HG03139 (cell line): Measurements from ENCODE around the gene GZMM.

Experiments used
- ATAC-seq: cut with Tn5 transposase; IDR thresholded peaks from one replicate; pipeline ENCODE4 v1.9.1; 2021; ENCODE audit not compliant: unreplicated experiment

Gene GZMM

GRCh38 chr19:533364-534058 lies 10.3 kb upstream of the GZMM start:
- no peak for ATAC-seq

- ATAC-seq = no peak
Measured at GRCh38 chr19:534088-534487, 9.8 kb upstream of the GZMM start.

GRCh38 chr19:535017-535835 lies 8.6 kb upstream of the GZMM start:
- no peak for ATAC-seq

- no peak for ATAC-seq
Measured at GRCh38 chr19:536031-536880, 7.6 kb upstream of the GZMM start.

GRCh38 chr19:536881-537404 lies 6.9 kb upstream of the GZMM start:
- ATAC-seq = no peak

GRCh38 chr19:538641-539428 lies 5.0 kb upstream of the GZMM start:
- ATAC-seq = no peak

GRCh38 chr19:539429-540030 lies 4.3 kb upstream of the GZMM start:
- ATAC-seq = no peak

- ATAC-seq = no peak
Measured at GRCh38 chr19:540867-541637, 2.8 kb upstream of the GZMM start.

- no peak for ATAC-seq
Measured at GRCh38 chr19:541699-542098, 2.2 kb upstream of the GZMM start.

GRCh38 chr19:542173-542866 lies 1.5 kb upstream of the GZMM start:
- no peak for ATAC-seq

GRCh38 chr19:547117-547516 lies 3.3 kb downstream of the GZMM start:
- no peak for ATAC-seq

- ATAC-seq = no peak
Measured at GRCh38 chr19:547836-548720, 4.2 kb downstream of the GZMM start.

GRCh38 chr19:548886-549830 lies 5.3 kb downstream of the GZMM start:
- no peak for ATAC-seq

- ATAC-seq = no peak
Measured at GRCh38 chr19:554817-555216, 11.0 kb downstream of the GZMM start.

- no peak for ATAC-seq
Measured at GRCh38 chr19:555474-555808, 11.6 kb downstream of the GZMM start.

GRCh38 chr19:556611-557382 lies 12.9 kb downstream of the GZMM start:
- ATAC-seq = no peak
